ENCODE results near the gene PRPH.
"Not testable (repeated sequence)": the region's sequence is repeated elsewhere in the genome, so short reads cannot be mapped to it uniquely, and the experiment has no call there.

DNA sequence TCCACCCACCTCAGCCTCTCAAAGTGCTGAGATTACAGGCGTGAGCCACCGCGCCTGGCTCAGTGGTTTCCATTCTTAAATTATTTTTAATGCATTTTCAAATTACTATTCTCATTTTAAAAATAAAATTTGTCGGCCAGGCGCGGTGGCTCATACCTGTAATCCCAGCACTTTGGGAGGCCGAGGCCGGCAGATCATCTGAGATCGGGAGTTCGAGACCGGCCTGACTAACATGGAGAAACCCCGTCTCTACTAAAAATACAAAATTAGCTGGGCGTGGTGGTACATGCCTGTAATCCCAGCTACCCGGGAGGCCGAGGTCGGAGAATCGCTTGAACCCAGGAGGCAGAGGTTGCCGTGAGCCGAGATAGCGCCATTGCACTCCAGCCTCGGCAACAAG is 38.8 kb downstream of the PRPH start:
- TF ChIP-seq CTCF, POLR2A (IDR thresholded peaks at IDR 0.05): not testable (repeated sequence)
